H1 (cell line): ENCODE measurements around the gene DDX23. TPM values are rescaled to one million over a fixed set of nuclear protein-coding genes. Genes with fewer than 3 reads are reported as not detected.

Source experiments
- CHD1 ChIP-seq: IDR thresholded peaks from 2 replicates; pipeline ENCODE4 v1.6.1; 2012; ENCODE audit warnings: low read depth, low read length, improper control_type of control experiment
- CHD7 ChIP-seq: fragments of 300-600 bp; sonication (generic); IDR thresholded peaks from 2 replicates; pipeline ENCODE4 v1.7.1; 2012; ENCODE audit warnings: low read length, moderate library complexity, mild to moderate bottlenecking, inconsistent platforms; ENCODE audit not compliant: insufficient replicate concordance
- E2F6 ChIP-seq: IDR thresholded peaks from 2 replicates; pipeline ENCODE4 v1.6.1; 2012; ENCODE audit warnings: inconsistent platforms
- RFX5 ChIP-seq: IDR thresholded peaks from 2 replicates; pipeline ENCODE4 v1.6.1; 2011; ENCODE audit warnings: low read depth, low read length, improper control_type of control experiment, borderline replicate concordance
- TAF1 ChIP-seq: IDR thresholded peaks from 2 replicates; pipeline ENCODE4 v1.6.1; 2011; ENCODE audit warnings: mild to moderate bottlenecking, low read depth, low read length
- polyA plus RNA-seq, 7 experiments: library from polyadenylated mRNA; depleted of rRNA in 3 of 7; stranded (reverse) in 5 of 7; unstranded in 2 of 7; fragments of >200 nt in 5 of 7; fragments of 200-250 nt in 2 of 7; gene quantifications; 1 replicate in 5 of 7; 2 replicates in 1 of 7; 4 replicates in 1 of 7; pipeline versions ENCODE4 v1.2.1 to v1.2.3, GENCODE V29; 2011 to 2013; ENCODE audit warnings: missing spikeins in 2 of 7, mixed read lengths in 2 of 7
- total RNA-seq: library from RNA; stranded (reverse); fragmentation: NEBNext Ultra II Directional; extraction: Animal tissue kit (Norgen Biotek cat#: 25700); gene quantifications from 2 replicates; pipeline ENCODE4 v1.2.1, GENCODE V29; 2021

Gene DDX23
- total and polyA plus RNA-seq, 2 of the 8 experiments (the other 6 are each of a cell fraction or from before 2014, with no cell fraction given) = 43.5 to 107 TPM

- TF ChIP-seq E2F6 (no peak), CHD1 (no peak), CHD7 (no peak), RFX5 (no peak), TAF1 (no peak)
These were observed 48.3 kb downstream of the DDX23 start (continued) for GRCh38 chr12:48803675-48804074.
